GM23248 (cell line): ENCODE results near the gene ADSS1. TPM values are rescaled to one million over a fixed set of nuclear protein-coding genes. Genes with fewer than 3 reads are reported as not detected.

Source experiments
- DNase-seq: peaks from one replicate; pipeline ENCODE4 v3.0.0-alpha.2; 2015
- H2AFZ ChIP-seq: fragments of 200-600 bp; sonication (generic); 2 replicates; pipeline ENCODE4 v1.6.1; 2016; ENCODE audit warnings: antibody characterized with exemption
- H3F3A ChIP-seq: fragments of 200-600 bp; sonication (generic); 2 replicates; pipeline ENCODE4 v1.6.1; 2016; ENCODE audit warnings: mild to moderate bottlenecking, antibody characterized with exemption, mixed run types; ENCODE audit not compliant: insufficient read depth
- H3K27ac ChIP-seq: fragments of 200-600 bp; sonication (generic); 2 replicates; pipeline ENCODE4 v1.5.1; 2016; ENCODE audit warnings: mild to moderate bottlenecking
- H3K27me3 ChIP-seq: fragments of 200-600 bp; sonication (generic); replicated peaks from 2 replicates; pipeline ENCODE4 v1.6.1; 2016; ENCODE audit warnings: mild to moderate bottlenecking; ENCODE audit not compliant: insufficient read depth
- H3K36me3 ChIP-seq: fragments of 200-600 bp; sonication (generic); 2 replicates; pipeline ENCODE4 v1.6.1; 2016; ENCODE audit warnings: low read depth, mild to moderate bottlenecking
- H3K4me1 ChIP-seq: fragments of 200-600 bp; sonication (generic); 2 replicates; pipeline ENCODE4 v1.6.1; 2016; ENCODE audit warnings: mild to moderate bottlenecking; ENCODE audit not compliant: insufficient read depth
- H3K4me2 ChIP-seq: fragments of 200-600 bp; sonication (generic); one replicate; pipeline ENCODE4 v1.6.1; 2016; ENCODE audit warnings: mild to moderate bottlenecking; ENCODE audit not compliant: unreplicated experiment
- H3K4me3 ChIP-seq: fragments of 200-600 bp; sonication (generic); 2 replicates; pipeline ENCODE4 v1.5.1; 2016; ENCODE audit warnings: mild to moderate bottlenecking
- H3K79me2 ChIP-seq: fragments of 200-600 bp; sonication (generic); 2 replicates; pipeline ENCODE4 v1.6.1; 2016; ENCODE audit warnings: mild to moderate bottlenecking; ENCODE audit not compliant: insufficient read depth
- H3K9ac ChIP-seq: fragments of 200-600 bp; sonication (generic); 2 replicates; pipeline ENCODE4 v1.6.1; 2016; ENCODE audit warnings: mild to moderate bottlenecking
- H3K9me2 ChIP-seq: fragments of 200-600 bp; sonication (generic); 2 replicates; pipeline ENCODE4 v1.6.1; 2016; ENCODE audit warnings: mixed run types, mild to moderate bottlenecking, moderate library complexity; ENCODE audit not compliant: insufficient read depth
- H3K9me3 ChIP-seq: fragments of 200-600 bp; sonication (generic); one replicate; pipeline ENCODE4 v1.6.1; 2017; ENCODE audit warnings: low read depth
- H4K20me1 ChIP-seq: fragments of 200-600 bp; sonication (generic); 2 replicates; pipeline ENCODE4 v1.6.0; 2016; ENCODE audit not compliant: insufficient read depth
- EZH2 ChIP-seq: fragments of 200-600 bp; sonication (generic); IDR thresholded peaks from 2 replicates; pipeline ENCODE4 v1.6.1; 2018; ENCODE audit warnings: antibody characterized with exemption, mild to moderate bottlenecking; ENCODE audit not compliant: insufficient read depth, poor library complexity, severe bottlenecking
- EZH2phosphoT487 ChIP-seq: fragments of 200-600 bp; sonication (generic); IDR thresholded peaks from 2 replicates; pipeline ENCODE4 v1.6.1; 2018; ENCODE audit warnings: antibody characterized with exemption, moderate library complexity, mild to moderate bottlenecking, low read depth; ENCODE audit not compliant: insufficient read depth
- whole genome bisulfite sequencing, 2 experiments: methylation state at CpG; one replicate each; pipeline ENCODE4 v1.1.6; 2015 to 2017; ENCODE audit warnings: low lambda C conversion rate in 2 of 2, low coverage in 1 of 2; ENCODE audit errors: missing lambda C conversion rate in 2 of 2; 5-methylcytosine and 5-hydroxymethylcytosine counted together
- in situ Hi-C: fragments of 300-500 bp; cut with MboI; formaldehyde crosslinking; loops from 2 replicates; pipeline ENCODE4 v1.15.0; 2020
- polyA plus RNA-seq: library from polyadenylated mRNA; unstranded; fragments of >200 nt; fragmentation: Nextera tagmentation; extraction: Ambion mirVana; gene quantifications from 2 replicates; pipeline ENCODE4 v1.2.1, GENCODE V29; 2016
- total RNA-seq: library from RNA; depleted of rRNA; stranded (reverse); fragments of >200 nt; shearing (Covaris generic); gene quantifications from 2 replicates; pipeline ENCODE4 v1.2.3, GENCODE V29; 2014

The ADSS1 gene
- total and polyA plus RNA-seq, 2 experiments from 2014 or later, result 3.7 to 7.1 TPM

GRCh38 chr14:104735830-104736642, 12.0 kb downstream of the ADSS1 start:
- peak; percentile 91 for DNase-seq
- no peaks in the 10 kb centered on the region; the same call in 1 of the 2 replicates for H3F3A ChIP-seq
- H2AFZ ChIP-seq, result peak overlapping the region; percentile 79
- in situ Hi-C loops, result no loop called here
- no peak for TF ChIP-seq EZH2
- TF ChIP-seq EZH2phosphoT487, result no peak
- peak overlapping the region; percentile 51 for H3K9ac ChIP-seq
- no peak overlapping the region for H3K4me3 ChIP-seq
- H3K36me3 ChIP-seq, result no peaks in the 10 kb centered on the region
- no peaks in the 10 kb centered on the region for H3K27me3 ChIP-seq
- H3K4me1 ChIP-seq, result peaks cover 9% of the 10 kb centered on the region
- 20 to 22% methylated on average over 24 to 26 of the region's 26 CpGs for WGBS, 2 experiments
- no peak overlapping the region for H3K4me2 ChIP-seq
- no peaks in the 10 kb centered on the region for H3K79me2 ChIP-seq
- H3K9me2 ChIP-seq, result no peaks in the 10 kb centered on the region
- H3K9me3 ChIP-seq, result no peaks in the 10 kb centered on the region
- peak overlapping the region; percentile 64 for H3K27ac ChIP-seq
- H4K20me1 ChIP-seq, result no peaks in the 10 kb centered on the region

- in situ Hi-C loops, result no loop called here
- H3K79me2 ChIP-seq, result no peaks in the 10 kb centered on the region
These were observed 14.5 kb downstream of the ADSS1 start for GRCh38 chr14:104738375-104739019.

GRCh38 chr14:104739026-104739425, 15.0 kb downstream of the ADSS1 start:
- H3K9me2 ChIP-seq, result no peaks in the 10 kb centered on the region
- H3F3A ChIP-seq, result no peaks in the 10 kb centered on the region; the same call in 1 of the 2 replicates
- H3K4me3 ChIP-seq, result no peak overlapping the region
- no peak overlapping the region for H3K9ac ChIP-seq
- no peaks in the 10 kb centered on the region for H3K79me2 ChIP-seq
- no peaks in the 10 kb centered on the region for H3K27me3 ChIP-seq
- TF ChIP-seq EZH2phosphoT487, result no peak
- no peak for TF ChIP-seq EZH2
- H3K4me1 ChIP-seq, result peaks cover 16% of the 10 kb centered on the region
- no peaks in the 10 kb centered on the region for H3K9me3 ChIP-seq
- WGBS, 2 experiments, result 87 to 90% methylated on average over 14 to 15 of the region's 17 CpGs
- H4K20me1 ChIP-seq, result no peaks in the 10 kb centered on the region
- no peak overlapping the region for H3K4me2 ChIP-seq
- no peak overlapping the region for H2AFZ ChIP-seq
- in situ Hi-C loops, result no loop called here
- no peak overlapping the region for H3K27ac ChIP-seq
- DNase-seq, result no peak
- H3K36me3 ChIP-seq, result no peaks in the 10 kb centered on the region

More at GRCh38 chr14:104738375-104739019, 14.5 kb downstream of the ADSS1 start:
- DNase-seq, result no peak
- Histone ChIP-seq H3K9me2 (no peaks in the 10 kb centered on the region), H4K20me1 (no peaks in the 10 kb centered on the region), H3K4me1 (peaks cover 13% of the 10 kb centered on the region), H3K36me3 (no peaks in the 10 kb centered on the region), H3K9ac (no peak overlapping the region), H3K4me2 (no peak overlapping the region), H3K4me3 (no peak overlapping the region), H3K27me3 (no peaks in the 10 kb centered on the region), H3F3A (no peaks in the 10 kb centered on the region; the same call in 1 of the 2 replicates), H2AFZ (no peak overlapping the region), H3K27ac (no peak overlapping the region), H3K9me3 (no peaks in the 10 kb centered on the region)
- TF ChIP-seq EZH2phosphoT487 (no peak), EZH2 (no peak)
- WGBS, 2 experiments, result 90 to 93% methylated on average over 18 of the region's 18 CpGs

GRCh38 chr14:104739546-104740516, 15.8 kb downstream of the ADSS1 start:
- TF ChIP-seq EZH2, result no peak
- no peak for TF ChIP-seq EZH2phosphoT487
- H3K4me1 ChIP-seq, result peaks cover 16% of the 10 kb centered on the region
- no peak for DNase-seq
- H3K4me2 ChIP-seq, result no peak overlapping the region
- H3K9me3 ChIP-seq, result no peaks in the 10 kb centered on the region
- in situ Hi-C loops, result no loop called here
- no peaks in the 10 kb centered on the region for H3K36me3 ChIP-seq
- no peak overlapping the region for H3K9ac ChIP-seq
- H2AFZ ChIP-seq, result no peak overlapping the region
- no peak overlapping the region for H3K4me3 ChIP-seq
- no peak overlapping the region for H3K27ac ChIP-seq
- no peaks in the 10 kb centered on the region for H4K20me1 ChIP-seq
- WGBS, 2 experiments, result 88 to 91% methylated on average over 29 of the region's 29 CpGs
- H3K79me2 ChIP-seq, result no peaks in the 10 kb centered on the region
- H3K27me3 ChIP-seq, result no peaks in the 10 kb centered on the region
- H3K9me2 ChIP-seq, result no peaks in the 10 kb centered on the region
- H3F3A ChIP-seq, result no peaks in the 10 kb centered on the region; the same call in 1 of the 2 replicates
